Activated gamma-delta T cell treated with anti-CD3 and anti-CD28 coated beads, Interleukin-2, amount 50 U/mL, for 16 hours (primary cell): ENCODE measurements around the gene ZNF800.
"Not testable (repeated sequence)": the region's sequence is repeated elsewhere in the genome, so short reads cannot be mapped to it uniquely, and the experiment has no call there.

Source experiments
- DNase-seq: peaks from one replicate; pipeline ENCODE4 v3.0.0-alpha.2; 2020; ENCODE audit warnings: low read depth

ZNF800 gene

GRCh38 chr7:127392566-127393367, at the start of gene ZNF800:
TSS of gene ZNF800 (minus strand) at chr7:127392708. CDS start at chr7:127391557, 1,151 bp downstream.
- DNase-seq = peak; percentile 79

- no peak for DNase-seq
Observed at GRCh38 chr7:127440206-127440605, 47.7 kb upstream of the ZNF800 start.

- no peak for DNase-seq
Observed at GRCh38 chr7:127438836-127439235, 46.3 kb upstream of the ZNF800 start.

- DNase-seq = no peak
Observed at GRCh38 chr7:127437837-127438236, 45.3 kb upstream of the ZNF800 start.

GRCh38 chr7:127437241-127437640, 44.7 kb upstream of the ZNF800 start:
- no peak for DNase-seq

GRCh38 chr7:127429281-127429680, 36.8 kb upstream of the ZNF800 start:
- not testable (repeated sequence) for DNase-seq

GRCh38 chr7:127419196-127419595, 26.7 kb upstream of the ZNF800 start:
- no peak for DNase-seq

GRCh38 chr7:127418459-127418858, 26.0 kb upstream of the ZNF800 start:
- no peak for DNase-seq

GRCh38 chr7:127417346-127417745, 24.8 kb upstream of the ZNF800 start:
- DNase-seq = no peak

- DNase-seq = no peak
Observed at GRCh38 chr7:127415060-127415742, 22.7 kb upstream of the ZNF800 start.

- DNase-seq = no peak
Observed at GRCh38 chr7:127413962-127414361, 21.5 kb upstream of the ZNF800 start.

- DNase-seq = no peak
Observed at GRCh38 chr7:127413326-127413725, 20.8 kb upstream of the ZNF800 start.

GRCh38 chr7:127411176-127411575, 18.7 kb upstream of the ZNF800 start:
- DNase-seq = no peak

- no peak for DNase-seq
Observed at GRCh38 chr7:127409629-127410028, 17.1 kb upstream of the ZNF800 start.

GRCh38 chr7:127404286-127405072, 12.0 kb upstream of the ZNF800 start:
- no peak for DNase-seq

GRCh38 chr7:127396184-127396583, 3.7 kb upstream of the ZNF800 start:
- no peak for DNase-seq

GRCh38 chr7:127395104-127395503, 2.6 kb upstream of the ZNF800 start:
- DNase-seq = not testable (repeated sequence)

- DNase-seq = no peak
Observed at GRCh38 chr7:127393368-127394058, 1.0 kb upstream of the ZNF800 start.

- DNase-seq = peak; percentile 50
Observed at GRCh38 chr7:127392182-127392565, 334 bp downstream of the ZNF800 start.

GRCh38 chr7:127391591-127392181, 822 bp downstream of the ZNF800 start:
- peak; percentile 39 for DNase-seq

GRCh38 chr7:127390817-127391590, 1.5 kb downstream of the ZNF800 start:
- no peak for DNase-seq
